ENCODE measurements around the gene PPP1R3F.

PPP1R3F gene

DNA sequence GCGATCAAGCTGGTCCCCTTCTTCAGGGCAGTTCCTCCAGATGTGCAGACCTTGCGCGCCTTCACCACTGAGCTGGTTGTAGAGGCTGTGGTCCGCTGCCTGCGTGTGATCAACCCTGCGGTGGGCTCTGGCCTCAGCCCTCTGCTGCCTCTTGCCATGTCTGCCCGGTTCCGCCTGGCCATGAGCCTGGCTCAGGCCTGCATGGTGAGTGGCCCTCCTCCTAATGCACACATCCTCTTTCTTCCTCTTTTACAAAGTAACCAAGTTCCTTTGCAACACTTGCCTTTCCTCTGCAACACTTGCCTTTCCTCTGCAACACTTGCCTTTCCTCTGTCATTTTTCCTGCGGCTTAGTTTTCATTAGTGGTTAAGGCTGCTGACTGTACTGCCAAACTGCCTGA, 32.5 kb upstream of the PPP1R3F start:
- TF ChIP-seq, protein P1, sequence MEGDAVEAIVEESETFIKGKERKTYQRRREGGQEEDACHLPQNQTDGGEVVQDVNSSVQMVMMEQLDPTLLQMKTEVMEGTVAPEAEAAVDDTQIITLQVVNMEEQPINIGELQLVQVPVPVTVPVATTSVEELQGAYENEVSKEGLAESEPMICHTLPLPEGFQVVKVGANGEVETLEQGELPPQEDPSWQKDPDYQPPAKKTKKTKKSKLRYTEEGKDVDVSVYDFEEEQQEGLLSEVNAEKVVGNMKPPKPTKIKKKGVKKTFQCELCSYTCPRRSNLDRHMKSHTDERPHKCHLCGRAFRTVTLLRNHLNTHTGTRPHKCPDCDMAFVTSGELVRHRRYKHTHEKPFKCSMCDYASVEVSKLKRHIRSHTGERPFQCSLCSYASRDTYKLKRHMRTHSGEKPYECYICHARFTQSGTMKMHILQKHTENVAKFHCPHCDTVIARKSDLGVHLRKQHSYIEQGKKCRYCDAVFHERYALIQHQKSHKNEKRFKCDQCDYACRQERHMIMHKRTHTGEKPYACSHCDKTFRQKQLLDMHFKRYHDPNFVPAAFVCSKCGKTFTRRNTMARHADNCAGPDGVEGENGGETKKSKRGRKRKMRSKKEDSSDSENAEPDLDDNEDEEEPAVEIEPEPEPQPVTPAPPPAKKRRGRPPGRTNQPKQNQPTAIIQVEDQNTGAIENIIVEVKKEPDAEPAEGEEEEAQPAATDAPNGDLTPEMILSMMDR (conservative IDR thresholded peaks at IDR 0.05; ENCODE audit: low read depth, low read length): no peak
- no peak overlapping the region for H3K4me3 ChIP-seq (ENCODE audit: low read length)
- DNase-seq (ENCODE audit: low read depth): no peak

DNA sequence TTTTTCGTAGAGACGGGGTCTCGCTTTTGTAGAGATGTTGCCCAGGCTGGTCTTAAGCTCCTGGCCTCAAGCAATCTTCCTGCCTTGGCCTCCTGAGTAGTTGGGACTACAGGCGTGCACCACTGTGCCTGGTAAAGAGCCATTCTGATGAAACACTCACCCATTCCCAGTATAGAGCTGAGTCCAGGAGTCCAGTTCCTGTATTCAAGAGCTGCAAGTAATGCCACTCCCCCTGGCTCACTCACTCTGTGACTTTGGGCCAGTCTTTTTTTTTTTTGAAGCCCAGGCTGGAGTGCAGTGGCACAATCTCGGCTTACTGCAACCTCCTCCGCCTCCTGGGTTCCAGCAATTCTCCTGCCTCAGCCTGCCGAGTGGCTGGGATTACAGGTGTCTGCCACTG, 30.9 kb upstream of the PPP1R3F start:
- TF ChIP-seq, protein P1 (conservative IDR thresholded peaks at IDR 0.05; ENCODE audit: low read depth, low read length): no peak

DNA sequence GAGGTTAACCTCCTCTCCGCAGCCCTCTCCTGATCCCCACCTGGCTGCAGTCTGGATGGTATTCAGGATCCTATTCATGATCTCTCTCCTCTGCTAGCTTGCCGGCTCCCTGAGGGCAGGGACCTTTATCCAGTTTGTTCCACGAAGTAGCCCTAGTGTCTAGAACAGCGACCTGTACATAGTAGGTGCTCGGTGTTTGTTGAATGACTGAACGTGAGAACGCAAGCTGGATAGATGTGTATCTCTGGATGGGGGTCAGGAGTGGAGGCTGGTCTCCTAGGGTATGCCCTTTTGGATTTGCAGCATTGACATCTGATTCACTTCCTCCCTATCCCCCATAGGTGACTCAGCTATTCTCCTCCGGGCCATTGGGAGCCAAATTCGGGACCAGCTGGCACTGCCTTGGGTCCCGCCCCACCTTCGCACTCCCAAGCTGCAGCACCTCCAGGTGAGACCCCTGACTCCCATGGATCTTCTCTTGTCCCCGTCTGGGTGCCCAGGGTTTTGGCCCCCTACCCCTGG, 27.0 kb upstream of the PPP1R3F start:
- H3K4me3 ChIP-seq (ENCODE audit: low read length): no peak overlapping the region
- DNase-seq (ENCODE audit: low read depth): no peak
- TF ChIP-seq, protein P1 (conservative IDR thresholded peaks at IDR 0.05; ENCODE audit: low read depth, low read length): no peak

More for the DNA sequence above, 30.9 kb upstream of the PPP1R3F start:
- H3K4me3 ChIP-seq (ENCODE audit: low read length): no peak overlapping the region
- DNase-seq (ENCODE audit: low read depth): no peak

DNA sequence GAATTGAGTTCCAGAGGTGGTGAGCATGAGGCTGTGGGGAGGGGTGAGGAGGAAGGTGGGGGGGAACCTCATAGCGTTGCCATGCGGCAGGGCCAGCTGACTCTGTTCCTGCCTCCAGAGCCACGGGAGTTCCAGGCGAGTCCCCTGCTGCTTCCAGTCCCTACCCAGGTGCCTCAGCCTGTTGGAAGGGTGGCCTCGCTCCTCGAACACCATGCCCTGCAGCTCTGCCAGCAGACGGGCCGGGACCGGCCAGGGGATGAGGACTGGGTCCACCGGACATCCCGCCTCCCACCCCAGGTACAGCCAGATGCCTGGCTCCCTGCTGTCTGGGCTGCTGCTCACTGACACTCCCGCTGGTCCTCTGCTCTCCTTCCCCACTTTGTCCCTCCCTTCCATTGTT, 26.4 kb upstream of the PPP1R3F start:
- H3K4me3 ChIP-seq (ENCODE audit: low read length): no peak overlapping the region
- DNase-seq (ENCODE audit: low read depth): no peak
- TF ChIP-seq, protein P1 (conservative IDR thresholded peaks at IDR 0.05; ENCODE audit: low read depth, low read length): no peak

DNA sequence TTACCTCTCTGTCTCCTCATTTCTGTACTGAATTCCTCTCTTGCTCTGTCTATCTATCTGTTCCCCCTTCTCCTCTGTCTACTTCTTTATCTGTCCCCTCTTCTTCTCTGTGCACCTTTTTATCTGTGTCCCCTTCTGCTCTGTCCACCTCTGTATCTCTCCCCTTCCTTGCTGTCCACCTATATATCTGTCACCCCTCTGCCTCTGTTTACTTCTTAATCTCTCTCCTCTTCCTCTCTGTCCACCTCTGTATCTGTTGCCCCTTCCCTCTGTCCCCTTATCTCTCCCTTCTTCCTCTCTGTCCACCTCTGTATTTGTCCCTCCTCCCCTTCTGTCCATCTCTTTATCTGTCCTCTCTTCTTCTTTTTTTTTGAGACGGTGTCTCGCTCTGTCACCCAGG, 25.4 kb upstream of the PPP1R3F start:
- TF ChIP-seq, protein P1 (conservative IDR thresholded peaks at IDR 0.05; ENCODE audit: low read depth, low read length): no peak
- H3K4me3 ChIP-seq (ENCODE audit: low read length): no peak overlapping the region
- no peak for DNase-seq (ENCODE audit: low read depth)

DNA sequence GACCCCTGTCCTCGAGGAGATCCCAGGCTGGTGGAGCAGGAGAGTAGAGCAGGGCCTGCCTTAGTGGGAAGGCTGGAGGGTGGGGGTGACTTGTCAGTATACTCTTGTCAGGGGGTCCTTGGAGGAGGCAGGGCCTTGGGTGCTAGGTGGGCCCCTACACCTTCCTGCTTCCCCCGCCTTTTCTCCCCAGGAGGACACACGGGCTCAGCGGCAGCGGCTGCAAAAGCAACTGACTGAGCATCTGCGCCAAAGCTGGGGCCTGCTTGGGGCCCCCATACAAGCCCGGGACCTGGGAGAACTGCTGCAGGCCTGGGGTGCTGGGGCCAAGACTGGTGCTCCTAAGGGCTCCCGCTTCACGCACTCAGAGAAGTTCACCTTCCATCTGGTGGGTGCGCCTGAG, 23.1 kb upstream of the PPP1R3F start:
- TF ChIP-seq, protein P1 (conservative IDR thresholded peaks at IDR 0.05; ENCODE audit: low read depth, low read length): no peak
- DNase-seq (ENCODE audit: low read depth): no peak
- H3K4me3 ChIP-seq (ENCODE audit: low read length): no peak overlapping the region

DNA sequence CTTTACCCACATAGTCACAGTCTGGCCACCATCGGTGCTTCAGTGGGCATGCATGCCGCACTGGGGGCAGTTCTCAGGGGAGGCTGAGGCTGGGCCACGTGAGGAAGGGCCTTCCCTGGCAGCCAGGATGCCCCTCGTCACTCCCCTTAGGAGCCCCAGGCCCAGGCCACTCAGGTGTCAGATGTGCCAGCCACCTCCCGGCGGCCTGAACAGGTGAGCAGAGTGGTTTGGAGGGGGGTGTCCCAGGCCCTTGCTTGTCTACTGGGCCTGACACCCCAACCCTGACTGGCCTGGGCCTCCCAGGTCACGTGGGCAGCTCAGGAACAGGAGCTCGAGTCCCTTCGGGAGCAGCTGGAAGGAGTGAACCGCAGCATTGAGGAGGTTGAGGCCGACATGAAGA, 22.2 kb upstream of the PPP1R3F start:
- H3K4me3 ChIP-seq (ENCODE audit: low read length): no peak overlapping the region
- TF ChIP-seq, protein P1 (conservative IDR thresholded peaks at IDR 0.05; ENCODE audit: low read depth, low read length): no peak
- DNase-seq (ENCODE audit: low read depth): no peak

Measured in retinal pigment epithelial cell (primary cell).